ENCODE results near the gene VAV3.

The VAV3 gene

GRCh38 chr1:107840725-107841124 is 124.3 kb downstream of the VAV3 start:
- DNase-seq (ENCODE audit: low read depth), result no peak

- no peak for DNase-seq (ENCODE audit: low read depth)
Measured at GRCh38 chr1:107838056-107838455, 126.9 kb downstream of the VAV3 start.

- DNase-seq (ENCODE audit: low read depth), result no peak
Measured at GRCh38 chr1:107835151-107835670, 129.8 kb downstream of the VAV3 start.

- DNase-seq (ENCODE audit: low read depth), result no peak
Measured at GRCh38 chr1:107833061-107833460, 131.9 kb downstream of the VAV3 start.

- no peak for DNase-seq (ENCODE audit: low read depth)
Measured at GRCh38 chr1:107831921-107832320, 133.1 kb downstream of the VAV3 start.

GRCh38 chr1:107830526-107830925 is 134.5 kb downstream of the VAV3 start:
- DNase-seq (ENCODE audit: low read depth), result no peak

- no peak for DNase-seq (ENCODE audit: low read depth)
Measured at GRCh38 chr1:107830075-107830474, 134.9 kb downstream of the VAV3 start.

GRCh38 chr1:107829036-107829770 is 135.8 kb downstream of the VAV3 start:
- DNase-seq (ENCODE audit: low read depth), result no peak

GRCh38 chr1:107824946-107825345 is 140.0 kb downstream of the VAV3 start:
- no peak for DNase-seq (ENCODE audit: low read depth)

GRCh38 chr1:107821340-107821739 is 143.6 kb downstream of the VAV3 start:
- no peak for DNase-seq (ENCODE audit: low read depth)

GRCh38 chr1:107820801-107821200 is 144.2 kb downstream of the VAV3 start:
- DNase-seq (ENCODE audit: low read depth), result no peak

- DNase-seq (ENCODE audit: low read depth), result no peak
Measured at GRCh38 chr1:107817935-107818334, 147.0 kb downstream of the VAV3 start.

GRCh38 chr1:107817206-107817605 is 147.8 kb downstream of the VAV3 start:
- no peak for DNase-seq (ENCODE audit: low read depth)

- DNase-seq (ENCODE audit: low read depth), result no peak
Measured at GRCh38 chr1:107810291-107810951, 154.6 kb downstream of the VAV3 start.

- no peak for DNase-seq (ENCODE audit: low read depth)
Measured at GRCh38 chr1:107807855-107808254, 157.1 kb downstream of the VAV3 start.

- no peak for DNase-seq (ENCODE audit: low read depth)
Measured at GRCh38 chr1:107807405-107807804, 157.6 kb downstream of the VAV3 start.

- DNase-seq (ENCODE audit: low read depth), result no peak
Measured at GRCh38 chr1:107806902-107807301, 158.1 kb downstream of the VAV3 start.

- DNase-seq (ENCODE audit: low read depth), result no peak
Measured at GRCh38 chr1:107804741-107805140, 160.2 kb downstream of the VAV3 start.

- DNase-seq (ENCODE audit: low read depth), result no peak
Measured at GRCh38 chr1:107804134-107804533, 160.8 kb downstream of the VAV3 start.

- DNase-seq (ENCODE audit: low read depth), result no peak
Measured at GRCh38 chr1:107803579-107803978, 161.4 kb downstream of the VAV3 start.

GRCh38 chr1:107802654-107803053 is 162.3 kb downstream of the VAV3 start:
- DNase-seq (ENCODE audit: low read depth), result no peak

- no peak for DNase-seq (ENCODE audit: low read depth)
Measured at GRCh38 chr1:107795994-107796393, 169.0 kb downstream of the VAV3 start.

GRCh38 chr1:107795441-107795840 is 169.5 kb downstream of the VAV3 start:
- DNase-seq (ENCODE audit: low read depth), result no peak

- no peak for DNase-seq (ENCODE audit: low read depth)
Measured at GRCh38 chr1:107794571-107794970, 170.4 kb downstream of the VAV3 start.

All from activated T-cell treated with anti-CD3 and anti-CD28 coated beads for 48 hours (primary cell).